K562 (cell line): ENCODE data around the gene ACBD4. TPM values are rescaled to one million over a fixed set of nuclear protein-coding genes. Genes with fewer than 3 reads are reported as not detected.

Experiments
- CEBPZ ChIP-seq: fragments of 150-350 bp; IDR thresholded peaks from 2 replicates; pipeline ENCODE4 v1.6.1; 2014; ENCODE audit warnings: low read depth, mild to moderate bottlenecking, low read length, borderline replicate concordance
- DNMT1 ChIP-seq: fragments of 450-650 bp; IDR thresholded peaks from 2 replicates; pipeline ENCODE4 v1.6.1; 2016; ENCODE audit warnings: antibody characterized with exemption, mild to moderate bottlenecking
- IRF1 ChIP-seq: sonication (generic); formaldehyde crosslinking; IDR thresholded peaks from 2 replicates; pipeline ENCODE4 v1.8.0; 2022; ENCODE audit warnings: missing genetic modification reagents, mild to moderate bottlenecking, borderline replicate concordance
- MYBL2 ChIP-seq, 2 experiments: fragments of 450-650 bp in 1 of 2; sonication (generic) in 1 of 2; formaldehyde crosslinking in 1 of 2; IDR thresholded peaks; 2 replicates each; pipeline versions ENCODE4 v1.6.1 to v1.8.1; 2017 to 2022; ENCODE audit warnings: borderline replicate concordance in 1 of 2, inconsistent platforms in 1 of 2, low read depth in 1 of 2, mild to moderate bottlenecking in 1 of 2, missing genetic modification reagents in 1 of 2, moderate library complexity in 1 of 2
- NFIC ChIP-seq: fragments of 450-650 bp; IDR thresholded peaks from 2 replicates; pipeline ENCODE4 v1.6.1; 2017; ENCODE audit warnings: mild to moderate bottlenecking, inconsistent platforms
- RCOR1 ChIP-seq, 2 experiments: IDR thresholded peaks; 2 replicates each; pipeline ENCODE4 v1.6.1; 2012; ENCODE audit warnings: low read depth in 2 of 2, low read length in 2 of 2, borderline replicate concordance in 1 of 2, improper control_type of control experiment in 1 of 2
- TAL1 ChIP-seq: fragments of 450-650 bp; IDR thresholded peaks from 2 replicates; pipeline ENCODE4 v1.6.1; 2016; ENCODE audit warnings: mild to moderate bottlenecking
- ZBTB33 ChIP-seq: sonication (generic); formaldehyde crosslinking; IDR thresholded peaks from 2 replicates; pipeline ENCODE4 v1.8.1; 2023; ENCODE audit warnings: mild to moderate bottlenecking, missing genetic modification reagents
- ZNF436 ChIP-seq: fragments of 250-450, 450-650 bp; sonication (Bioruptor Pico); formaldehyde crosslinking; IDR thresholded peaks from 2 replicates; pipeline ENCODE4 v1.7.0; 2020; ENCODE audit warnings: mild to moderate bottlenecking
- polyA plus RNA-seq, 8 experiments: library from polyadenylated mRNA; depleted of rRNA in 4 of 8; stranded (reverse) in 5 of 8; unstranded in 3 of 8; fragments of >200 nt; fragmentation: Nextera tagmentation in 2 of 8; fragmentation: Illumina TruSeq in 1 of 8; extraction: Ambion mirVana in 2 of 8; extraction: Trizol in 1 of 8; gene quantifications; 2 replicates each; pipeline versions ENCODE4 v1.2.1 to v1.2.3, GENCODE V29; 2011 to 2014; ENCODE audit warnings: inconsistent platforms in 1 of 8, missing spikeins in 1 of 8
- total RNA-seq, 7 experiments: library from RNA; depleted of rRNA in 6 of 7; stranded (reverse); fragments of >200 nt in 6 of 7; fragmentation: Illumina TruSeq in 2 of 7; extraction: Trizol in 2 of 7; gene quantifications; 2 replicates each; pipeline versions ENCODE4 v1.2.1 to v1.2.3, GENCODE V29; 2011 to 2021; ENCODE audit warnings: low replicate concordance in 1 of 7
- TF ChIP-seq, protein P1 (sequence below): fragments of 250-450 bp; sonication (Bioruptor Pico); IDR thresholded peaks from 2 replicates; pipeline ENCODE4 v1.8.0; 2021; ENCODE audit warnings: mild to moderate bottlenecking, moderate library complexity
- TF ChIP-seq, protein P2 (sequence below), 2 experiments: fragments of 450-650 bp; conservative IDR thresholded peaks; 2 replicates each; pipeline ENCODE4 v1.6.1; 2017; ENCODE audit warnings: mild to moderate bottlenecking in 2 of 2, moderate library complexity in 2 of 2
- TF ChIP-seq, protein P3 (sequence below): fragments of 250-450 bp; sonication (Bioruptor Pico); IDR thresholded peaks from 2 replicates; pipeline ENCODE4 v1.8.0; 2022; ENCODE audit warnings: inconsistent platforms

ACBD4 gene
- total and polyA plus RNA-seq, 9 of the 15 experiments (the other 6 are each of a cell fraction or from before 2014, with no cell fraction given): 0.14 to 6.9 (median 4.6) TPM

DNA sequence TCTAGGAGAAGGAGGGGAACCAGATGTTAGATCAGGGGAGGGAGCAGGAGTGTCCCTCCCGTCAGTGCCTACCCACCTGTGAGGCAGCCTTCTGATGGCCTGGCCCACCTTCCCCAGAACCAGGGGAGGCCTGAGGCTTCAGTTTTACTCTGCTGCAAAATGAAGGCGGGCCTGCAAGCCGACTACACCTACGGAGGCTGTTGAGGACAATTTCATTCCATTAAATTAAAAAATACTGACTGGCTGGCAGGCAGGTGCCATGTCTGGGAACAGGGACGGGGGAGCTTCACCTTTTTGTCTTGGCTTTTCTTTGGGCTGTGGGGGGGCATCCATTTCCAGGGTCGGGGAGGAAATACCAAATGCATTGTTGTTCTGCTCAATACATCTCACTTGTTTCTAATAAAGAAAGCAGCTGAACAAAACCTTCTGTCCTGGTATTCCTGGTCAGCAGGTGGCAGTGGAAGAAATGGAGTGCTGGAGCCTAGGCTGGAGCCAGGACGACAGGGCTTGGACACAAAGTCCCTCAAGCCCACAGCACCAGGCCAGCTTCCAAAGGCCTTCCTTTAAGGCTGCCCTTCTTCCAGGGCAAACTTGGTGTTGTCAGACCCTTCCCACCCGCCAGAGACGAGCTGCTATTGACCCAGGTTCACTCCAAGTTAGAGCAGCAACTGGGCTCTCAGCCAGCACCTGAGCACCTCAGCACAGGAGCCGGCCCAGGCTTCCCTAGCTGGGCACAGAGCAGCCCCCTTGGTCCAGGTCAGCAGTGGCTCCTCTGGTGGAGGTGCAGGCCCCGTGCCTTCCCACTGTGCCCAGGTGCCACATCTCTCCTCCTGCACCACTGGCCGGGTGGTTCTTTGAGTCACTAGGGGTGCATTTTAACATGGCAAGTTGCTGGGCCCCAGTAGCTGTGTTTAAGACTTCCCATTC lies 26.6 kb upstream of the ACBD4 start (continued):
- TF ChIP-seq, protein P1, sequence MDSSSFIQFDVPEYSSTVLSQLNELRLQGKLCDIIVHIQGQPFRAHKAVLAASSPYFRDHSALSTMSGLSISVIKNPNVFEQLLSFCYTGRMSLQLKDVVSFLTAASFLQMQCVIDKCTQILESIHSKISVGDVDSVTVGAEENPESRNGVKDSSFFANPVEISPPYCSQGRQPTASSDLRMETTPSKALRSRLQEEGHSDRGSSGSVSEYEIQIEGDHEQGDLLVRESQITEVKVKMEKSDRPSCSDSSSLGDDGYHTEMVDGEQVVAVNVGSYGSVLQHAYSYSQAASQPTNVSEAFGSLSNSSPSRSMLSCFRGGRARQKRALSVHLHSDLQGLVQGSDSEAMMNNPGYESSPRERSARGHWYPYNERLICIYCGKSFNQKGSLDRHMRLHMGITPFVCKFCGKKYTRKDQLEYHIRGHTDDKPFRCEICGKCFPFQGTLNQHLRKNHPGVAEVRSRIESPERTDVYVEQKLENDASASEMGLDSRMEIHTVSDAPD (CRISPR knock-in tag): no peak
- TF ChIP-seq TAL1 (no peak), MYBL2 (IDR thresholded peaks at IDR 0.05; ENCODE audit: low read depth) (no peak), MYBL2 (CRISPR knock-in tag; IDR thresholded peaks at IDR 0.05; ENCODE audit: borderline replicate concordance) (no peak), ZNF436 (no peak), RCOR1 (IDR thresholded peaks at IDR 0.05; ENCODE audit: borderline replicate concordance in 1 of 2, low read depth in 2 of 2, low read length in 2 of 2) (no peak), NFIC (peak; percentile 17), CEBPZ (no peak), ZBTB33 (CRISPR knock-in tag) (no peak), DNMT1 (no peak), IRF1 (CRISPR knock-in tag) (no peak)
- TF ChIP-seq, protein P2, sequence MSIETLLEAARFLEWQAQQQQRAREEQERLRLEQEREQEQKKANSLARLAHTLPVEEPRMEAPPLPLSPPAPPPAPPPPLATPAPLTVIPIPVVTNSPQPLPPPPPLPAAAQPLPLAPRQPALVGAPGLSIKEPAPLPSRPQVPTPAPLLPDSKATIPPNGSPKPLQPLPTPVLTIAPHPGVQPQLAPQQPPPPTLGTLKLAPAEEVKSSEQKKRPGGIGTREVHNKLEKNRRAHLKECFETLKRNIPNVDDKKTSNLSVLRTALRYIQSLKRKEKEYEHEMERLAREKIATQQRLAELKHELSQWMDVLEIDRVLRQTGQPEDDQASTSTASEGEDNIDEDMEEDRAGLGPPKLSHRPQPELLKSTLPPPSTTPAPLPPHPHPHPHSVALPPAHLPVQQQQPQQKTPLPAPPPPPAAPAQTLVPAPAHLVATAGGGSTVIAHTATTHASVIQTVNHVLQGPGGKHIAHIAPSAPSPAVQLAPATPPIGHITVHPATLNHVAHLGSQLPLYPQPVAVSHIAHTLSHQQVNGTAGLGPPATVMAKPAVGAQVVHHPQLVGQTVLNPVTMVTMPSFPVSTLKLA (conservative IDR thresholded peaks at IDR 0.05): no peak
- TF ChIP-seq, protein P3, sequence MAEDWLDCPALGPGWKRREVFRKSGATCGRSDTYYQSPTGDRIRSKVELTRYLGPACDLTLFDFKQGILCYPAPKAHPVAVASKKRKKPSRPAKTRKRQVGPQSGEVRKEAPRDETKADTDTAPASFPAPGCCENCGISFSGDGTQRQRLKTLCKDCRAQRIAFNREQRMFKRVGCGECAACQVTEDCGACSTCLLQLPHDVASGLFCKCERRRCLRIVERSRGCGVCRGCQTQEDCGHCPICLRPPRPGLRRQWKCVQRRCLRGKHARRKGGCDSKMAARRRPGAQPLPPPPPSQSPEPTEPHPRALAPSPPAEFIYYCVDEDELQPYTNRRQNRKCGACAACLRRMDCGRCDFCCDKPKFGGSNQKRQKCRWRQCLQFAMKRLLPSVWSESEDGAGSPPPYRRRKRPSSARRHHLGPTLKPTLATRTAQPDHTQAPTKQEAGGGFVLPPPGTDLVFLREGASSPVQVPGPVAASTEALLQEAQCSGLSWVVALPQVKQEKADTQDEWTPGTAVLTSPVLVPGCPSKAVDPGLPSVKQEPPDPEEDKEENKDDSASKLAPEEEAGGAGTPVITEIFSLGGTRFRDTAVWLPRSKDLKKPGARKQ: no peak
